NB4 (cell line): Measurements from ENCODE around the gene GALNT18.

Experiments used
- DNase-seq: peaks from one replicate; pipeline ENCODE4 v3.0.0; 2010; ENCODE audit warnings: low read depth
- H3K4me3 ChIP-seq: one replicate; pipeline ENCODE4 v1.5.1; 2011; ENCODE audit warnings: mild to moderate bottlenecking, low read depth, low read length, moderate library complexity
- MAX ChIP-seq: IDR thresholded peaks from 2 replicates; pipeline ENCODE4 v1.6.1; 2011; ENCODE audit warnings: low read depth, low read length
- MYC ChIP-seq: IDR thresholded peaks from 2 replicates; pipeline ENCODE4 v1.6.1; 2011; ENCODE audit warnings: low read depth, low read length
- POLR2A ChIP-seq: IDR thresholded peaks from 2 replicates; pipeline ENCODE4 v1.6.1; 2011; ENCODE audit warnings: mild to moderate bottlenecking; ENCODE audit not compliant: insufficient read length; ENCODE audit errors: extremely low read depth
- TF ChIP-seq, protein P1 (sequence below): IDR thresholded peaks from one replicate; pipeline ENCODE4 v1.5.1; 2012; ENCODE audit warnings: low read depth, low read length

The GALNT18 gene

DNA sequence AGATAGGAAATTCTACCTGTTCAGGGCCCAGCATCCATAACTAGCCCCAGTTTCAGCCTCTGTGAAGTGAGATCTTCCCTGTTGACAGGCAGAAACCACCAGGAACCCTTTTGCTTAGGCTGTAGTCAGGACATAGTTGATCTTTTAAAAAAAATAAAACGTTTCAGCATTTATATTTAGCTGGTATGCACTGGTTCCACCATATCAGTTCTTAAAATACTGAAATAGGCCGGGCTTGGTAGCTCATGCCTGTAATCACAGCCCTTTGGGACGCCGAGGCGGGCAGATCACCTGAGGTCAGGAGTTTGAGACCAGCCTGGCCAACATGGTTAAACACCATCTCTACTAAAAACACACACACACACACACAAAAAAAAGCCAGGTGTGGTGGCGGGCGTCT is 35.3 kb downstream of the GALNT18 start:
- H3K4me3 ChIP-seq, result no peak overlapping the region
- DNase-seq, result no peak
- no peak for TF ChIP-seq MYC
- TF ChIP-seq, protein P1, sequence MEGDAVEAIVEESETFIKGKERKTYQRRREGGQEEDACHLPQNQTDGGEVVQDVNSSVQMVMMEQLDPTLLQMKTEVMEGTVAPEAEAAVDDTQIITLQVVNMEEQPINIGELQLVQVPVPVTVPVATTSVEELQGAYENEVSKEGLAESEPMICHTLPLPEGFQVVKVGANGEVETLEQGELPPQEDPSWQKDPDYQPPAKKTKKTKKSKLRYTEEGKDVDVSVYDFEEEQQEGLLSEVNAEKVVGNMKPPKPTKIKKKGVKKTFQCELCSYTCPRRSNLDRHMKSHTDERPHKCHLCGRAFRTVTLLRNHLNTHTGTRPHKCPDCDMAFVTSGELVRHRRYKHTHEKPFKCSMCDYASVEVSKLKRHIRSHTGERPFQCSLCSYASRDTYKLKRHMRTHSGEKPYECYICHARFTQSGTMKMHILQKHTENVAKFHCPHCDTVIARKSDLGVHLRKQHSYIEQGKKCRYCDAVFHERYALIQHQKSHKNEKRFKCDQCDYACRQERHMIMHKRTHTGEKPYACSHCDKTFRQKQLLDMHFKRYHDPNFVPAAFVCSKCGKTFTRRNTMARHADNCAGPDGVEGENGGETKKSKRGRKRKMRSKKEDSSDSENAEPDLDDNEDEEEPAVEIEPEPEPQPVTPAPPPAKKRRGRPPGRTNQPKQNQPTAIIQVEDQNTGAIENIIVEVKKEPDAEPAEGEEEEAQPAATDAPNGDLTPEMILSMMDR, result no peak
- no peak for TF ChIP-seq MAX
- no peak for TF ChIP-seq POLR2A

GRCh38 chr11:11584937-11585336 is 36.9 kb downstream of the GALNT18 start:
- no peak for TF ChIP-seq MAX
- TF ChIP-seq POLR2A, result no peak
- TF ChIP-seq, protein P1, result no peak
- TF ChIP-seq MYC, result no peak
- no peak for DNase-seq
- H3K4me3 ChIP-seq, result no peak overlapping the region

GRCh38 chr11:11584530-11584810 is 37.3 kb downstream of the GALNT18 start:
- TF ChIP-seq, protein P1, result no peak
- no peak for TF ChIP-seq MYC
- TF ChIP-seq MAX, result no peak
- TF ChIP-seq POLR2A, result no peak
- no peak overlapping the region for H3K4me3 ChIP-seq
- DNase-seq, result no peak

- H3K4me3 ChIP-seq, result no peak overlapping the region
- TF ChIP-seq MYC, result no peak
- no peak for TF ChIP-seq MAX
- TF ChIP-seq, protein P1, result no peak
- TF ChIP-seq POLR2A, result no peak
- no peak for DNase-seq
Observed at GRCh38 chr11:11583801-11584529, 37.8 kb downstream of the GALNT18 start.

- DNase-seq, result no peak
- TF ChIP-seq, protein P1, result no peak
- TF ChIP-seq POLR2A, result no peak
- TF ChIP-seq MYC, result no peak
- no peak for TF ChIP-seq MAX
- no peak overlapping the region for H3K4me3 ChIP-seq
Observed at GRCh38 chr11:11582011-11582701, 39.6 kb downstream of the GALNT18 start.
